HL-60 (cell line): ENCODE measurements around the gene BLVRA.

Experiments
- DNase-seq, 2 experiments: peaks; one replicate each; pipeline ENCODE4 v3.0.0-alpha.2; 2010 to 2020; ENCODE audit warnings: low read depth in 1 of 2, low spot score in 1 of 2
- H3K27ac ChIP-seq: fragments of 250-450 bp; sonication (Bioruptor Pico); replicated peaks from 2 replicates; pipeline ENCODE4 v1.5.1; 2020; ENCODE audit warnings: mild to moderate bottlenecking, moderate library complexity
- H3K27me3 ChIP-seq: fragments of 250-450 bp; sonication (Bioruptor Pico); 2 replicates; pipeline ENCODE4 v1.5.1; 2021; ENCODE audit warnings: mild to moderate bottlenecking, moderate library complexity; ENCODE audit not compliant: insufficient read depth, poor library complexity, severe bottlenecking
- H3K4me3 ChIP-seq: replicated peaks from 2 replicates; pipeline ENCODE4 v1.5.1; 2011; ENCODE audit warnings: mild to moderate bottlenecking, control low read depth, low read length; ENCODE audit not compliant: insufficient read depth
- GABPA ChIP-seq: IDR thresholded peaks from 2 replicates; pipeline ENCODE4 v1.6.1; 2012; ENCODE audit warnings: low read depth
- POLR2AphosphoS5 ChIP-seq: IDR thresholded peaks from 2 replicates; pipeline ENCODE4 v1.6.1; 2012; ENCODE audit warnings: low read depth
- SPI1 ChIP-seq: IDR thresholded peaks from 2 replicates; pipeline ENCODE4 v1.6.1; 2012; ENCODE audit warnings: low read depth, mild to moderate bottlenecking, borderline replicate concordance
- TF ChIP-seq, protein P1 (sequence below): IDR thresholded peaks from one replicate; pipeline ENCODE4 v1.5.1; 2011; ENCODE audit warnings: low read length, control low read depth, inconsistent platforms; ENCODE audit not compliant: insufficient read depth
- TF ChIP-seq, protein P2 (sequence below): IDR thresholded peaks from 2 replicates; pipeline ENCODE4 v1.6.1; 2012; ENCODE audit warnings: low read depth; ENCODE audit not compliant: insufficient replicate concordance

Gene BLVRA

DNA sequence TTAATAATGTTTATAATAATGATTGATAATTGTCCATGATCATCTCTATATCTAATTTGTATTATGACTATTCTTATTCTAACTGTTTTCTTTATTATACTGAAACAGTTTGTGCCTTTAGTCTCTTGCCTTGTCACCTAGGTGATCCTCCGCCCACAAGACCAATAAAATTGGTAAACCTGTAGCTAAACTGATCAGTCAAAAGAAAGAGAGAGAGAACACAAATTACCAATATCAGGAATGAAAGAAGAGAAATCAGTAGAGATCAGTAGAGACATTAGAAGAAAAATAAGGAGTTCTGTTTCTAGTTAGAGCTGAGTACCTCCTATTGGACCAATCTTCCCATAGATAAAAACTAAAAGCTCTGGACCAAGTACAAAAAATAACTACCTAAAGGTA, 23.1 kb upstream of the BLVRA start:
- no peak for TF ChIP-seq POLR2AphosphoS5
- TF ChIP-seq GABPA = no peak
- TF ChIP-seq, protein P1, sequence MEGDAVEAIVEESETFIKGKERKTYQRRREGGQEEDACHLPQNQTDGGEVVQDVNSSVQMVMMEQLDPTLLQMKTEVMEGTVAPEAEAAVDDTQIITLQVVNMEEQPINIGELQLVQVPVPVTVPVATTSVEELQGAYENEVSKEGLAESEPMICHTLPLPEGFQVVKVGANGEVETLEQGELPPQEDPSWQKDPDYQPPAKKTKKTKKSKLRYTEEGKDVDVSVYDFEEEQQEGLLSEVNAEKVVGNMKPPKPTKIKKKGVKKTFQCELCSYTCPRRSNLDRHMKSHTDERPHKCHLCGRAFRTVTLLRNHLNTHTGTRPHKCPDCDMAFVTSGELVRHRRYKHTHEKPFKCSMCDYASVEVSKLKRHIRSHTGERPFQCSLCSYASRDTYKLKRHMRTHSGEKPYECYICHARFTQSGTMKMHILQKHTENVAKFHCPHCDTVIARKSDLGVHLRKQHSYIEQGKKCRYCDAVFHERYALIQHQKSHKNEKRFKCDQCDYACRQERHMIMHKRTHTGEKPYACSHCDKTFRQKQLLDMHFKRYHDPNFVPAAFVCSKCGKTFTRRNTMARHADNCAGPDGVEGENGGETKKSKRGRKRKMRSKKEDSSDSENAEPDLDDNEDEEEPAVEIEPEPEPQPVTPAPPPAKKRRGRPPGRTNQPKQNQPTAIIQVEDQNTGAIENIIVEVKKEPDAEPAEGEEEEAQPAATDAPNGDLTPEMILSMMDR = no peak
- TF ChIP-seq, protein P2, sequence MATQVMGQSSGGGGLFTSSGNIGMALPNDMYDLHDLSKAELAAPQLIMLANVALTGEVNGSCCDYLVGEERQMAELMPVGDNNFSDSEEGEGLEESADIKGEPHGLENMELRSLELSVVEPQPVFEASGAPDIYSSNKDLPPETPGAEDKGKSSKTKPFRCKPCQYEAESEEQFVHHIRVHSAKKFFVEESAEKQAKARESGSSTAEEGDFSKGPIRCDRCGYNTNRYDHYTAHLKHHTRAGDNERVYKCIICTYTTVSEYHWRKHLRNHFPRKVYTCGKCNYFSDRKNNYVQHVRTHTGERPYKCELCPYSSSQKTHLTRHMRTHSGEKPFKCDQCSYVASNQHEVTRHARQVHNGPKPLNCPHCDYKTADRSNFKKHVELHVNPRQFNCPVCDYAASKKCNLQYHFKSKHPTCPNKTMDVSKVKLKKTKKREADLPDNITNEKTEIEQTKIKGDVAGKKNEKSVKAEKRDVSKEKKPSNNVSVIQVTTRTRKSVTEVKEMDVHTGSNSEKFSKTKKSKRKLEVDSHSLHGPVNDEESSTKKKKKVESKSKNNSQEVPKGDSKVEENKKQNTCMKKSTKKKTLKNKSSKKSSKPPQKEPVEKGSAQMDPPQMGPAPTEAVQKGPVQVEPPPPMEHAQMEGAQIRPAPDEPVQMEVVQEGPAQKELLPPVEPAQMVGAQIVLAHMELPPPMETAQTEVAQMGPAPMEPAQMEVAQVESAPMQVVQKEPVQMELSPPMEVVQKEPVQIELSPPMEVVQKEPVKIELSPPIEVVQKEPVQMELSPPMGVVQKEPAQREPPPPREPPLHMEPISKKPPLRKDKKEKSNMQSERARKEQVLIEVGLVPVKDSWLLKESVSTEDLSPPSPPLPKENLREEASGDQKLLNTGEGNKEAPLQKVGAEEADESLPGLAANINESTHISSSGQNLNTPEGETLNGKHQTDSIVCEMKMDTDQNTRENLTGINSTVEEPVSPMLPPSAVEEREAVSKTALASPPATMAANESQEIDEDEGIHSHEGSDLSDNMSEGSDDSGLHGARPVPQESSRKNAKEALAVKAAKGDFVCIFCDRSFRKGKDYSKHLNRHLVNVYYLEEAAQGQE = no peak
- TF ChIP-seq SPI1 = no peak
- Histone ChIP-seq H3K27me3 (no peaks in the 10 kb centered on the region), H3K27ac (peak overlapping the region; percentile 60; the same call in 1 of the 2 replicates), H3K4me3 (no peak overlapping the region)
- no peak for DNase-seq

DNA sequence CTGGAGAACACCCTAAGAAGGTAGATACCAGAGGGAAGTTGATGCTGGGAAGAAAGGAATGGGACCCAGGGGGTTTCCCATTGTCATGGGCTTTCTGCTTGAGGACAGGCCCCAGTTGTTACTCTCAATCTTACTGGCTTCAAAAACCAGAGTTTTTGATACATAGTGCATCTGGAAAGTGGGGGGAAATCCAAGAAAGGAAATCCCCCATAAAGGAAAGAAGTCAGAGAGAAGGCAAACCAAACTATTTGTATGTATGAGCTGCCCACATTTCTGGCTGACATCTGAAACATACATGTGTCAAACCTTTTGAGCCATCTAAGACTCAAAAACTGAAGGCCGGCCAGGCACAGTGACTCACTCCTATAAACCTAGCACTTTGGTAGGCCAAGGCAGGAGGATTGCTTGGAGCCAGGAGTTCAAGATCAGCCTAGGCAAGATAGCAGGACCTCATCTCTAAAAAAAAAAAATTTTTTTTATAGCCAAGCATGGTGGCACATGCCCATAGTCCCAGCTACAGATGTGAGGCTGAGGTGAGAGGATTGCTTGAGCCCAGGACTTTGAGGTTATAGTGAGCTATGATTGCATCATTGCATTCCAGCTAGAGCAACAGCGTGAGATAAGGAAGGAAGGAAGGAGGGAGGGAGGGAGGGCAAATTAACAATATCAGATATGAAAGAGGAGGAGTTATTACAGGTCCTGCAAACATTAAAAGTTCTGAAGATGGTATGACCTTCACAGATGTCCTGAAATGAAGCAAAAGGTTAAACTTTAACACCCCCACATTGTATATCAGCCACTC, 22.5 kb upstream of the BLVRA start:
- Histone ChIP-seq H3K4me3 (no peak overlapping the region), H3K27ac (no peak overlapping the region), H3K27me3 (no peaks in the 10 kb centered on the region)
- peak; percentile 60 to 81 for DNase-seq
- TF ChIP-seq SPI1 (no peak), GABPA (no peak), POLR2AphosphoS5 (no peak)
- TF ChIP-seq, protein P2 = no peak
- TF ChIP-seq, protein P1 = no peak

DNA sequence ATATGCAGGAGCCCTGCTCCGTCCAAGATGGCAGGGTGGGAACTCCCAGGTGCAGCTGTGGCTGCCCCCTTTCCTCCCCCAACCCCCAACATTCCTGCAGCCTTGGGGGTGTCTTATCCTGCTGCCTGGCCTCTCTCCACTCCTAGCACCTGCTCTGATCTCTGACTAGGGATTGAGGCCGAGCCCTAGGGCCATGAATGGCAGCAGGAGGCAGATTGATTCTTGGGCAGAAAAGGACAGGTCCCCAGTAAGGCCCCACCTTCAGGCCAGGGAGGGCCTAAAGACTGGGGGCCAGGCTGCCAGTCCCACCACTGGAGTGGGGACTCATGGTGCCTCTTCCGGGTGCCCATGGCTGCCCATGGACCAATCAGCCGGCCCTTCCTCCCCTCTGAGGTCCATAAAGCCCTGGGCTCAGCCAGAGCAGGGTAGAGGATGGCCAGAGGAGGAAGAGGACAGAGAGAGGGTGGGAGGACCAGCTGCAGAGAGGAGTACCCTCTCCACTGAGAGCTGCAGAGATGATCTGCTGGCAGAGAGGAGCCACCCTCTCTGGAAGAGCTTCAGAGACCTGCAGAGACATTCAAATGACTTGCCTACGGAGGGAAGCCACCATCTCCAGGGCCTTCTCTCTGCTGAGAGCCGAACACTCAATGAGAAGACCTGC, 20.9 kb upstream of the BLVRA start:
- DNase-seq = no peak
- no peak for TF ChIP-seq SPI1
- TF ChIP-seq POLR2AphosphoS5 = no peak
- TF ChIP-seq, protein P2 = no peak
- no peak for TF ChIP-seq GABPA
- TF ChIP-seq, protein P1 = no peak
- Histone ChIP-seq H3K27me3 (no peaks in the 10 kb centered on the region), H3K4me3 (no peak overlapping the region), H3K27ac (no peak overlapping the region)
